Measurements from ENCODE around the gene HPS4.
A peak's percentile ranks its signal among the peaks of the same experiment; 100 is the strongest.
"Not testable (repeated sequence)": the region's sequence is repeated elsewhere in the genome, so short reads cannot be mapped to it uniquely, and the experiment has no call there.

HPS4 gene

DNA sequence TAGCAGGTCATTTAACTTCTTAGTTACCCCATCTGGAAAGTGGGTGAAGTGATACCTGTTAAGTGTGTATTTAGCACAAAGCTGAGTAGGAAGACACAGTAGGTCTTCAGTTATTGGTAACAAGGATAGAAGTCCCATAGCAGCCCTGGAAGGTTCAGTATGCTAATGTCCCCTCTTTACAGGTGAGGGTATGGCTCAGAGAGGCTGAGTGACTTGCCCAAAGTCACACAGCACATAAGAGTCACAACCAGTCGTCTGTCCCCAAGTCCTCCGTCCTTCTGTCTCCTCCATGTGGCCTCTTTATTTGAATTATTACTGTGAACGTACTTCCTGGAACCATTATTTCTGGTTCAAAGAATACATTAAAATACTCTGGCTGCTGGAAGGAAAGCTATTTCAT, 44.0 kb downstream of the HPS4 start:
- no peak for DNase-seq

DNA sequence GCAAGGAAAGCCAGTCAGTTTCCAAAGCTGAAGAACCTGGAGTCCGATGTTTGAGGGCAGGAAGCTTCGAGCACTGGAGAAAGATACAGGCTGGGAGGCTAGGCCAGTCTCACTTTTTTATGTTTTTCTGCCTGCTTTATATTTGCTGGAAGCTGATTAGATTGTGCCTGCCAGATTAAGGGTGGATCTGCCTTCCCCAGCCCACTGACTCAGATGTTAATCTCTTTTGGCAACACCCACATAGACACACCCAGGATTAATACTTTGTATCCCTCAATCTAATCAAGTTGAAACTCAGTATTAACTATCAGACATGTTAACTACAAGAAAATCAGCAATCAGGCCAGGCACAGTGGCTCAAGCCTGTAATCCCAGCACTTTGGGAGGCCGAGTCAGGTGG, 44.8 kb downstream of the HPS4 start:
- not testable (repeated sequence) for DNase-seq

DNA sequence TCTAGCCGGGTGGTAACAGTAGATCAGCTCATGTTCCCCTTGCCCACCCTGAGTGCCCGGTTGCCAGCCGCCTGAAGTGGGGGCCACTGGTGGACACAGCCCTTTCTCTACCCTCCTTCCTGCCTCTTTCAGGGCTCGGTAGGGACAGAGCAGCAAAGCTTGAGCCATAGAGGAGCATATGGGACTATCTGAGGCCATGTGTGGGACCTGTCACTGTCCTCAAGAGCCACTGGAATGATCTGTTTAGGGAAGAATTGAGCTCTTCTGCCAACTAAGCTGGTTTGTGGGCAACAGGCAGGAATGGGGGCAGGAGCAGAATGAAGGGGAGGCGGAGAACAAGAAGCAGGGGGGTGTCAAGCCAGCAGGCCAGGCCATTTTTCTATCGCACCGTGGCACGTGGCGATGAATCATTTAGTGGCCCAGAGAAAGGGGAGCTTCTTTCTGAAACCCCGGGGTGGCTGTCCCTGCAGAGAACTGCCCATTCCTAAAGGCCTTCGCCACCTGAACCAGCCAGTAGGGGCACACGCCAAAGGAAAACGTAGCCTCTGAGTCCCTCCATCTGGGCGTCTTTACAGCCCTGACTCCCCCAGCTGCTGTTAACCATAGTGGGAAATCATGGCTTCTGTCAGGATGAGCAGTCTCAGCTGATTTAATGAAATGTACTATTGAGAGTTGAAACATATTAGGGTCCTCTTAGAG, 45.7 kb downstream of the HPS4 start:
- no peak for DNase-seq

DNA sequence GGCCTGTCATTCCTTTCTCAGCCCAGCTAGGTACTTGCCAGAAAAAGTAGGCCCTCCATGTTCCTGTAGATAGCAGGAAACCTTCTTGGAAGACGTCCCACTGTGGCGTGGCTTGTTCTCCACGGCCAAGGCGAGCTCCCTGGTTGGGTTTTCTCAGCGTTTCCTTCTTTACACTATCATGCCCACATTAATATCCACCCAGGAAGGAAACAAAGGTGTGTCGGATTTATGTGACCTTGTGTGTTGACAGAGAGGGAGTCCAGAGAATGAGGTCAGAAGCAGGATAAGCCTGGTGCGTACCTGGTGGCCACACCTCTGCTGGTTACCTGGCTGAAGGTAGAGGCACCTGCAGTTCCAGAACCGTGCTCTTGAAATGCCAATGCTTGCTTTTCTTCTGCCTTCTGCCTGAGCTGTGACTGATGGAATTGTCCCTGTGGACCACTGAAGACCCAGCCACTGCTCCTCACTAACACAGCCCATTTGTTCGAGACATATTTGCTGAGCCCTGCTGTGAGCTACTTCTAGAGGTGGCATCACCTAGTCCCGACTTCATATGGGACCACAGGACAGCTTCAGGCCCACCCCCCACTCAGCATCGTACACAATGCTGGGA, 46.6 kb downstream of the HPS4 start:
- no peak for DNase-seq

DNA sequence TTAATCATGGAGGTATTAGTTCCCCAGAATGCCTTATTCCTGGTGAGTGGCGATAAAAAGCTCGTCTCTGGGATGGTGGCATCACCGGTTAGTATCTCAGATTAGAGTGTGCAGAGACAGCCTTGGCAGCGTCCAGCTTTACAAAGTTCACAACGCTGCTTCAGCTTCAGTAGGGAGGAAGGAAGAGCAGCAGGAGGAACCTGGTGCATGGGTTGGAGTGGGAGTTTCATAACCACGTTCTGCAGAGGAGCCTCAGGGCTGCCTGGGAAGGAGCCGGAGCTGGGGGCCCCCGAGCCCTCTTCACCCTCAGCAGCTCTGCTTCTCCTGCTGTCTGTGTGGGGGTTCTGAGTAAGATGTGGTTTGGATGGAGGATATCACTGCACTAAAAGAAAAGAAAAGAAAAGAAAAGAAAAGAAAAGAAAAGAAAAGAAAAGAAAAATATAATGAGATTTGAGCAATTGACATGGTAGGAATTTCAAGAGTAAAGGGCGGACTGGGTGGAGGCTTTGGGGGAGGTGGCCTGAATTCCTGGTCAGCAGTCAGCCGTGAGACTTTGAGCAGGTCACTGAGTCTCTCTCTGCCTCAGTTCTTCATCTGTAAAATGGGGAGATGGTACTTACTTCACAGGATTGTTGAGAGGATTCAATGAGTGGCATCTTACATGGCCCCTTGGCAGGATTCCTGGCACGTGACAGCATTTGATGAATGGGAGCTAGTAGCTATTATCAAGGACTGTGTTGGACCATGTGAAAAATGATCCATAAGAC, 48.1 kb downstream of the HPS4 start:
- no peak for DNase-seq

DNA sequence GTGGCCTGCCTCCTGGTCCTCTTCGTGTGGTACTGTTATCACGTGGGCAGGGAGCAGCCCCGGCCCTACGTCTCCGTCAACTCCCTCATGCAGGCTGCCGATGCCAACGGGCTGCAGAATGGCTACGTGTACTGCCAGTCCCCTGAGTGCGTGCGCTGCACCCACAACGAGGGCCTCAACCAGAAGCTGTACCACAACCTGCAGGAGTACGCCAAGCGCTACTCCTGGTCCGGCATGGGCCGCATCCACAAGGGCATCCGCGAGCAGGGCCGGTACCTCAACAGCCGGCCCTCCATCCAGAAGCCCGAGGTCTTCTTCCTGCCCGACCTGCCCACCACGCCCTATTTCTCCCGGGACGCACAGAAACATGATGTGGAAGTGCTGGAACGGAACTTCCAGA, 49.8 kb downstream of the HPS4 start:
- DNase-seq: no peak

DNA sequence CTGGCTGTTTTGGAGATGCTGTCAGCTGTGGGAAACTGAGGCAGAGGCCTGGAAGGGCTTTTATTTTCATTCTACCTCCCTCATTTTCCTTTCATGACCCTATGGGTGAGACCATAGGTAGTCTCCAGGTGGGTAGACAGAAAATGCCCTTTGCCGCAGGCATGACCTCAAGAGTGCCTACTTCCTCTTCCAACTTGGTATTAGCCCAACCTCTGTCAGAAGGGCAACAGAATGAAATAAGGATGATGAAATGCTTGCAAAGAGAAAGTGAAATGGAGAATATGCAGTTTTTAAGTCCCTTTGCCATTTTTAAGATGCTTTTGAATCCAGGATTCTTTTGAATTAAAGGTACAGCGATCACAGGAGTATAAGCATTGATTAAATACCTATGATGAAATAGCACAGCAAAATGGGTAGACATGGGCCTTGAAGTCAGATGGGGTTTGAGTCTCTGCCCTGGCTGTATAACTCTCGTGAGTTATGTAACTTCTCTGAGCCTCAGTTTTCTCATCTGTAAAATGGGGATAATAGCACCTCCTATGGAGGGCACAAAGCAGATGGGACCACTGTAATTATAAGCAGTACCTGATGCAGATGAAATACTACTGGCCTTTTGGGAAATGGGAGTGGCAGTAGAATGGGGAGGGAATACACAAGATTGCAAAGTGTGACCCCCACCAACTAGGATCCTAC, 50.8 kb downstream of the HPS4 start:
- DNase-seq: no peak

DNA sequence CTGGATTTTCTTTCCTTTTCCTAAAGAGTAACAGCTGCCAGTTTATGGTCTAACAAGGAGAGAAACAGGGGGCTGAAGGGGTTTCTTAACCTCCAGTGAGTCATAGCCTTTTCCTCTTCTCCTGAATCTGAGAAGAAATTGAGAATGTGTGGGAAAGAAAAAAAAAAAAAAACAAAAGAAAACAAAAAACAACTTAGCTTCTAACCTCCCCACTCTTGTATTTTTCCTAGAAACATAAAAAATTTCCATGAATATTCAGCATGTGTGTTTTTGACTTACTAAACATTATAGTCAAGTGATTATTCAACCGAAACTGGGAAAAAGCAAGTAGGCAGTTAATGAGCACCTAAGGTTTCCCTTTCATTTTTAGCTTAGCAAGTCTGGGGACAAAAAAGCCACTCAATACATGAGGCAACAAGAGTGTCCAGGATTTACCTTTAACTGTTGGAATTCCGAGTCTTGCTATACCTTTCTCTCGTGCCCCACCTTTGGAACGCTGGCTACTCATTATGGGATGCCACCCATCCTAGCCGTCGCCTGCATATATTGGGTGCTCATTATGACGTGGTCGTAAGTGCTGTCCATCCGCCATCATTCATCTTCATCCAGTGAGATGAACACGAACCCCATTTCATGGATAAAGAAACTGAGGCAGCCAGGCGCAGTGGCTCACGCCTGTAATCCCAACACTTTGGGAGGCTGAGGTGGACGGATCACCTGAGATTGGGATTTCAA, 52.2 kb downstream of the HPS4 start:
- no peak for DNase-seq

DNA sequence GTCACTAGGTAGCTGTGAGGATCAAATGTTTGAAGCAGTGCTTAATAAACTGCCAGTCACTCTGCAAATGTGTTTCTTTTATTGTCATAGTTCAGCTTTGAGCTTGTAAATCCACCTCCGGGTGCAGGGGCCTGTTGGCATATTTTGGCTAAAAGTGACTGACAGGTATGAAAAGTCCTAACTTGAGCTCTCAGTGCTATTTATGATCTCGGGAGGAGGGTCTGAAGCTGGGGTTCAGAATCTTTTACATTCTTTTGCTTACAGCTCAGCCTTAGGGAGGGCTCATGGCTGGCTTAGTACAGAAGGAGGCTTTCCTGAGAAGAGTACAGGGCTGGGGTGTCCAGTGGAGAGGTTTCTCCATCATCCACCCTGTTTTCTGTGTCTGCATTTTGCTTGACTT, 53.0 kb downstream of the HPS4 start:
- DNase-seq: no peak

DNA sequence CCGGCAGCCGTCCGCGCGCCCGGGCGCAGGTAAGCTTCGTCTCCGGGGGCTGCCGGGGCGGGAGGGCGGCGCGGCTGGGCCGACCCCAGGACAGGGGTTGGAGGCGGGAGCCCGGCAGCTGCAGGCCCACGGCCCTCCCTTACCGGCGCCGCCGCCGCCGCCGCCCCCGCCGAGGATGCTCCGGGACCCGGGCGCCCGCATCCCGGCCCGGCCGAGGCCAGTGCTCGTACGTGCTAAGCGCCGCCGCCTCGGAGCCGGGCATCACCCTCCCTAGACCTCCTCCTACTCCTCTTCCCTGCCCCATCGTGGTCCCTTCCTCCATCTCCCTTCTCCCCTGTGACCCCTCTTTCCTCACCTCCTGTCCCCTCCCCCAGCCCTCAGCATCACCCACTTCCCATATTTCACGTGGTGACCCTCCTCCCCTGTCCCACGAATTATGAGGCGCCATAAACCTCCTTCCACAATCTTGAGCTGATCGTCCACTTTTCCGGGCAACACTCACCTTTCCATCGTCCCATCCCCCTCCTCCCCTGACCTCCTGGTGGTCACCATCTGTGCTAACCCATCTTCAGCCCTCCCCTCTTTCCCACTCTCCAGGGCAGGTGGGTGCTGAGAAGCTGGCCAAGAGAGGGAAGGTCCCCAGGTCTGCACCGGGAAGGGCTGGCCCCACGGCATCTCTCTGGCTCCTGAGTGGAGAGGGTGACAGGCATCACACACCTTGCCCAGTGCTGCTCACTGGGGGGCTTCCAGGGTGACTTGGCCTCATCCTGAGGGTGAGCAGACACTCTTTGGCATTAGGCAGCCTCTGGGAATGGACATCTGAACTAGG, 53.9 kb downstream of the HPS4 start:
- DNase-seq: no peak

DNA sequence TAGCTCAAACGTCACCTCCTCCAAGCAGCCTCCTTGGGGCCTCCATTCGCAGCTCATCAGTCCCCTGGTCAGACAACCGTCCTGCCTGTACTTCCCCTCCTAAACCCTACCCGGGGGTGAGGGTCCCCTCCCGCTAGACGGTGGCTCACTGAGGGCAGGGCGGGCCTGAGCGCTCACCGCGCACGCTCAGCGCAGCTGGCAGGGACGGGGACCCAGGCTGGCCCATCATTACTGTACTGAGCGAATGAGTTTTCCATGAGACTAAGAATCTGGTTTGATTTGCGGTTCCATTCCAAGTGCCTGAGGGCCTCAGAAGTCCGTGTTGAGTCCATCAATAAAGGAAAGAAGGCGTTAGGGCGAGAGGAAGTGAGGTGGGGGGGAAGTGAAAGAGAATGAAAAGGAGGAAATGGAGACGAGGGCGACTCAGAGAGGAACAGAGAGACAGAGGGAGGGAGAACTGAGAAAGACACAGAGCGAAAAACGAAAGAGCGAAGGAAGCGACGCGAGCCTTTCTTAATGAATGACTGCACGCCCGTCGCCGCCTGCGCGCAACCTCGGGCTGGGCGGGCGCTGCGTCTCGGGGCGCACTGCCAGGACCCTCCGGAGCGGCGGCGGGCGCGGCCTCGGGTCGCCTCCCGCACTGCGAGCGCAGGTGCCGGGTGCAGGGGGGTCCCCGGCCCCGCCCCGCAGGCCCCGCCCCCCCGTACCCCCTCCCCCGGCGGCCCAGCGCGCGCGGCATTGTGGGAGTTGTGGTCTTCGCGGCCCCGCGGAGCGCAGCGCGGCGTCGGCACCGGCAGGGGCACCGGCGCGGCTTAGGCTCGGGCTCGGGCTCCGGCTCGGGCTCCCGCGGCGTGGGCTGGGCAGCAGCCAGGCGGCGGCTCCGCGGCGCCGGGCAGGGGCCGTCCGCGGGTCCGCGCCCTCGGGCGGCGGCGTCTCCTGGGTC, 54.8 kb downstream of the HPS4 start, which contains the start of gene ASPHD2:
ASPHD2 (plus strand) TSS at position 746 of the 943 bp plus-strand sequence. CDS start 4,356 bp downstream, outside the sequence.
- DNase-seq: peak; percentile 38

DNA sequence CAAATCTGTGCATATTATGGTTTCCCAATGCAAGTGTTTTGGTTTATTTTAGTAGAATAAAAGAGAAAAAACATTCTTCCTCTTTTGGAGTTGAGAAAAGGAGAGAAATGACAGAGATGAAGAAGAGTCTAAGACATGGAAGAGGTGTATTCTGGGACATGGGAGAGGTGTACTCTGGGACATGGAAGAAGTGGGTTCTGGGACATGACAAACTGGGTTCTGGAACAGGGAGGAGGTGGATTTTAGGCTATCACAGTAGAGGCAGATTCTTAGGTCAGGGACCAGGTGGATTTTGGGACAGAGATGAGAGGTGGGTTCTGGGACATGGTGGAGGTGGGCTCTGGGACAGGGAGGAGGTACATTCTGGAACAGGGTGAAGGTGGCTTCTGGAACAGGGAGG, 56.7 kb downstream of the HPS4 start:
- no peak for DNase-seq

DNA sequence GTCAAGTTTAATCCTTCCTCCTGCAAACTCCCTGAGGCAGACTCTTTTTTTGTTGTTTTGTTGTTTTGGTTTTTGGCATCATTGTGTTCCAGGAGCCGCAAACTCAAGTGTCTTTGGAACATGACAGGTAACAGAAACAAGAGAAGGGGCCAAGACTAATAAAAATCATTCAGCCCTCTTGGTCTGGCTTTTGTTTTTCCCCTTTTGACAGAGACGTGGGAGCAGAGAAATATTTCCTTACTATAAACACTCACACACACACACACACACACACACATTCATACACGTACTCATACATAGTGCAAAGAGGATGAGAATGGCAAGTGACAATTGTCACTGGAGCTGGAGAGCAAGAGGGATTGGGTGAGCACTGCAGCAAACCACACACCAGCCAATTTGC, 65.0 kb downstream of the HPS4 start:
- no peak for DNase-seq

DNA sequence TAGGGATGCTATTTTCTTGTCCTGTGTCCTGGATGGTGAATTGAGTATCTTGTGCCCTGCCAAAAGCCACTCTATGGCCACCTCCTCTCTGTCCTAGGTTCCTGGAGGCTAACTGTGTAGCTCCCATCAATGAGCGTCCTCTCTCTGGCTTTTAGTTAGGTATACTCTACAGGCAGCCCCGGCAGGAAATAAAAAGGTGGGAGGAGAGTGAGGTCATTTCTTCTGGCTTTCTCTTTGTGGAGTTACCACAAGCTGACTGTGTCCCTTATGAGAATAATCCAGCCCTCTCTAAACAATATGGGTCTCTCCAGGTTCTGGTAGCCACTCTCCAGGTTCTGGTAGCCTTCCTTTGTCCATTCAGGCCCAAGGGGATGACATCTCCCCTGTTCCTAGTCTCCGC, 66.2 kb downstream of the HPS4 start:
- no peak for DNase-seq

DNA sequence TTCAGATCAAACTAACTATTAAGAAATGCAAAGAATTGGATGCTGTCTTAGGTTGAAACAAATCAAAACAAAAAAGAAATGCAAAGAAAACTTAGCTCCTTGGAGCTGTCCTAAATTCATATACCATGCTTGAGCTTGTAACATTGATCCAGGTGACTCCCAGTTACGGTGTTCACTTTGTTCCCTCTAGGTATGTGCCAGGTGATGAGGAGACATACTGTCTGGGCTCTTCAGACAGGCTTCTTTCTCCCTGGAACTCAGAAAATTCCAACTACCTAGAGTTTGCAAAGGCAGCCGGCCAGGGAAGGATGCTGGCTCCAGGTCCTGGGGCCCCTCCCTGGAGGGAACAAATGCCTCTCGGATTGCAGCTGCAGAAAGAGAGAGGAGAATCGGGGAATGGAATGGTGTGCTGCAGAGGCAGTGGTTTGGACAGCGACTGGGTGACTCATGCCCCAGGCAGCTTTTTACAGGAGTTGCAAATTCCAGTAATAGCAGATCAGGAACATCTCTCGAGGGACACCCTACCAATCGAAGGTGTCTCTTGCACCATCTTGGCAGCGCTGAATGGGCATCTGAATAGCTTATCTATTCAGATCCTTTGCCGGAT, 66.8 kb downstream of the HPS4 start:
- no peak for DNase-seq

DNA sequence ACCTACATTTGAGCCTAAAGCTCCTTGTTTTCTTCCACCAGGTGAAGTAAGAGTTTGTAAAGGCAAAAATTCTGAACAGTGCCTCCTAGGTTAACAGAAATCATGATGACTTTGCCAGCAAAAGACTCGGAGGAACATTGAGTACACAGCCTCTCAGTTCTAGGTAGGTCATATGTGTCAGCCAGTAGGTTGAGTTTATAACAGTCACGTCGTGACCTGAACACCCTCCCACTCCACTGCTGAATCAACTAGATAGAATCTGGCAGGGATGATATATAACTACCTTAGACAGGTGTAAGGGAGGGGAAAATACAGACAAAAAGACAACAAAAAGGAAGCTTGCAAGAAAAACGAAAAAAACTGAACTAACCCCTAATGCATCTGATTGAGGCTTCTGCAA, 67.3 kb downstream of the HPS4 start:
- DNase-seq: no peak

DNA sequence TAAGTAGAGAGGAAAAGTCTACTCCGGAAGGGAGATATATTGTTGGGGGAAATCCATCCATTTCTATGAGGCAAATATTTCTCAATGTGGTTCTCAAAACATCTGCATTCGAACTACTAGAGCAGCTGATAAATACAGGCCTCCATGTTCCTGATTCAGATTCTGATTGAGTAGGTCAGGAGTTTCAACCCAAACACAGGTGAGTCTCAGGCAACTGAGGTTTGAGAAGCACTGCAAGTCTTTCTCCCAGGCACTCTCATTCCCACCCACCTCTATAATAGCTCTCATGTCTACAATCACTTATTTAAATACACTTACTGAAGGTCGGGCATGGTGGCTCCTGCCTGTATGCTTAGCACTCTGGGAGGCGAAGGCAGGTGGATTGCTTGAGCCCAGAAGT, 69.2 kb downstream of the HPS4 start:
- DNase-seq: no peak

DNA sequence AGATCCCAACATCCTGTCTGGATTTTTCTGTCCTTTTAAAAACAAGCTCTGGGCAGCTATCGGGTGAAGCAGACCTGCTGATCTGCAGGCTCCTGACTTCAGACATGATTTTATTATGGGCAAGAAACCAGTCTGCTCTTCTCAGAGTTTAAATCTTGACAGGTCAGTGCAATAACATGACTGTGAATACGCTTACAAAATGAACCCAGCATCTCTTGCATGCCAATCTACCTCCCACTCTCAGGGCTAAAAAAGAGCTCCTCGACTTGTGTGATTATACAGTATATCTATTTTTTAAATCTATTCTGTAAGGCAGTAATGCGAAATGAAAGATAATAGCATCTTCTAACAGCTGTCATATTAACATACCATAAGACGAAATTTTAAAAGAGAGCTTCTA, 73.2 kb downstream of the HPS4 start:
- no peak for DNase-seq

DNA sequence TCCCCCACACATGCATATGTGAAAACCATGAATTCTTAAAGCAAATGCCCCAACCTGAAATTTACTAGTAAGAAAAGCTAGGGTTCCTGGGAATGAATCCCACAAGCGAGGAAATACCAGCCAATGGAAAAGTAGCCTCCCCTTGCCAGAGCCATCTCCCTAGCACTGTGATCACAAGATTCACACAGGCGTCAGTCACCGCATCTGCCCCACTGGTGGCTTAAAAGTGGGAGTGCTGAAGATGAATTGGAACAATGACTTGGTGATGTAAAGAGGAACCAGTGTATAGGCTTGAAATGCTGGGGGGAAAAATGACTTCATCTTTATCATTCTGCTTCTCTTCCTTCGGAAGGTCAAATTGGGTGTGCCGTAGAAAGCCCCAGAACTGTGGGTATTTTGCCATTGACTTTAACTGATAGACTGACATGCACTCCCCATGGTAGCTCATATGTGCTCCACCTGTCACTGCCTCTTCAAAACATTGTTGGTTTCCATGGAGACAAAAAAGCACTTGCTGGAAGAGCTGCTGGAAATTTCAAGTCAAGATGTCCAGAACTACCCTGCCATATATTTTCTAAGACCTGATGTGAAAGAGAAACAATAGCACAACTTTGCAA, 73.8 kb downstream of the HPS4 start:
- no peak for DNase-seq

All from NCI-H1694 treated with DMSO at 0.1 percent for 48 hours (cell line).